Measurements from ENCODE around the gene TMEM117.
A peak's percentile ranks its signal among the peaks of the same experiment; 100 is the strongest.
"Not testable (repeated sequence)": the region's sequence is repeated elsewhere in the genome, so short reads cannot be mapped to it uniquely, and the experiment has no call there.

Gene TMEM117

GRCh38 chr12:43968736-43969135, 132.9 kb downstream of the TMEM117 start:
- no peak for DNase-seq

- DNase-seq: no peak
Measured at GRCh38 chr12:43969882-43970281, 134.0 kb downstream of the TMEM117 start.

GRCh38 chr12:43973385-43973784, 137.5 kb downstream of the TMEM117 start:
- DNase-seq: no peak

- no peak for DNase-seq
Measured at GRCh38 chr12:43973993-43974392, 138.1 kb downstream of the TMEM117 start.

- DNase-seq: no peak
Measured at GRCh38 chr12:43976027-43976426, 140.1 kb downstream of the TMEM117 start.

- DNase-seq: no peak
Measured at GRCh38 chr12:43978556-43978955, 142.7 kb downstream of the TMEM117 start.

- no peak for DNase-seq
Measured at GRCh38 chr12:43979450-43979849, 143.6 kb downstream of the TMEM117 start.

- no peak for DNase-seq
Measured at GRCh38 chr12:43980627-43981191, 144.8 kb downstream of the TMEM117 start.

- no peak for DNase-seq
Measured at GRCh38 chr12:43981726-43982125, 145.8 kb downstream of the TMEM117 start.

- DNase-seq: no peak
Measured at GRCh38 chr12:43982544-43982943, 146.7 kb downstream of the TMEM117 start.

- DNase-seq: no peak
Measured at GRCh38 chr12:43988838-43989560, 153.1 kb downstream of the TMEM117 start.

GRCh38 chr12:43992856-43993255, 157.0 kb downstream of the TMEM117 start:
- DNase-seq: no peak

GRCh38 chr12:44000309-44000952, 164.6 kb downstream of the TMEM117 start:
- DNase-seq: peak; percentile 48

GRCh38 chr12:44002607-44003006, 166.7 kb downstream of the TMEM117 start:
- DNase-seq: no peak

- no peak for DNase-seq
Measured at GRCh38 chr12:44003721-44004120, 167.8 kb downstream of the TMEM117 start.

GRCh38 chr12:44015333-44015941, 179.6 kb downstream of the TMEM117 start:
- DNase-seq: peak; percentile 78

- no peak for DNase-seq
Measured at GRCh38 chr12:44017216-44017615, 181.3 kb downstream of the TMEM117 start.

- DNase-seq: no peak
Measured at GRCh38 chr12:44019118-44019517, 183.2 kb downstream of the TMEM117 start.

- no peak for DNase-seq
Measured at GRCh38 chr12:44020555-44020954, 184.7 kb downstream of the TMEM117 start.

- no peak for DNase-seq
Measured at GRCh38 chr12:44021471-44021971, 185.6 kb downstream of the TMEM117 start.

- DNase-seq: no peak
Measured at GRCh38 chr12:44025499-44025898, 189.6 kb downstream of the TMEM117 start.

- DNase-seq: no peak
Measured at GRCh38 chr12:44026046-44026445, 190.2 kb downstream of the TMEM117 start.

GRCh38 chr12:44026926-44027325, 191.0 kb downstream of the TMEM117 start:
- DNase-seq: not testable (repeated sequence)

- no peak for DNase-seq
Measured at GRCh38 chr12:44029194-44029593, 193.3 kb downstream of the TMEM117 start.

Measured in NCI-H187 treated with DMSO at 0.1 percent for 48 hours (cell line).